Kidney capillary endothelial cell (primary cell): ENCODE measurements around the gene PIGQ.

Source experiments
- DNase-seq: peaks from one replicate; pipeline ENCODE4 v3.0.0-alpha.2; 2018; ENCODE audit warnings: low spot score

The PIGQ gene

DNA sequence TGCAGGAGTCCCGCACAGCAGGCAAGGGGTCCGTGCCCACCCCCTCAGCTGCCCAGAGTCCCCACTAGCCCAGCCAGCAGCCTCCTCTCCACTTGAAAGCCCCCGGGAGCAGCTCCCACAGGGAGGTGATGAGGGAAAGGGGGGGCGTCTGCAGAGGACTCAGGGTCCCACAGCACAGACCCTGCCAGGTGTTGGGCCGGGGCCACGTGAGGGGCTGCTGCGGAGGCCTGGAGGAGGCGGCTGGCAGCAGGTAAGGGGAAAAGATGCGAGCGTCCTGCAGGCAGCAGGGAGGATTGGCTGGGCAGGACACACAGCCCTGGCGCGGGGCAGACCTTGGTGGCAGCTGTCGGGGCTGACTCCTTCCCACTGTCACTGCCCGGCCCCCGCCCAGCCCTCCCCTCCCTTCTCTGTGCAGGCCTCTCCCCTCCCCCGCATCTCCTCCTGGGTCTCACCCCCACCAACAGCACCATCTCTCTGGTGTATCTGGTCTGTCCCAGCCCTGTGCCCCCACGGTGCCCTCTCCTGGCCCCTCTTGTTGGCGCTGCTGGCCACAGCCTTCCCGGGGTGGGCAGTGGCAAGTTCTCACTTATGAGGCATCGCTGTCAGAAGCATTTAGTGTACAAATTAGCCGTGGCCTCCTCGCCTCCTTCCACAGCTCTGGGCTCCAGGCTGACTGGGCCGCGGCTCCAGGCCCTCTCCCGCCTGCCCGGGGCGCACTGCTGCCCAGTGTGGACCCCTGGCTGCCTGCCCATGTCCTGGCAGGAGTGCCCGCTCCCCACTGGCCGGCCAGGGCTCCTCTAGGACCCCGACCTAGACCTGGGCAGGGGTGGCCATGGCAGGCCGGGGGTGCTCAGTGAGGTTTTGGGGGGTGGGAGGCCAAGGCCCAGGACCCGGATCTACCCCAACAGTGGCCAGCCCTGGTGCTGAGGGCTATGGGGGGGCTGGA is 14.0 kb upstream of the PIGQ start:
- DNase-seq: no peak

DNA sequence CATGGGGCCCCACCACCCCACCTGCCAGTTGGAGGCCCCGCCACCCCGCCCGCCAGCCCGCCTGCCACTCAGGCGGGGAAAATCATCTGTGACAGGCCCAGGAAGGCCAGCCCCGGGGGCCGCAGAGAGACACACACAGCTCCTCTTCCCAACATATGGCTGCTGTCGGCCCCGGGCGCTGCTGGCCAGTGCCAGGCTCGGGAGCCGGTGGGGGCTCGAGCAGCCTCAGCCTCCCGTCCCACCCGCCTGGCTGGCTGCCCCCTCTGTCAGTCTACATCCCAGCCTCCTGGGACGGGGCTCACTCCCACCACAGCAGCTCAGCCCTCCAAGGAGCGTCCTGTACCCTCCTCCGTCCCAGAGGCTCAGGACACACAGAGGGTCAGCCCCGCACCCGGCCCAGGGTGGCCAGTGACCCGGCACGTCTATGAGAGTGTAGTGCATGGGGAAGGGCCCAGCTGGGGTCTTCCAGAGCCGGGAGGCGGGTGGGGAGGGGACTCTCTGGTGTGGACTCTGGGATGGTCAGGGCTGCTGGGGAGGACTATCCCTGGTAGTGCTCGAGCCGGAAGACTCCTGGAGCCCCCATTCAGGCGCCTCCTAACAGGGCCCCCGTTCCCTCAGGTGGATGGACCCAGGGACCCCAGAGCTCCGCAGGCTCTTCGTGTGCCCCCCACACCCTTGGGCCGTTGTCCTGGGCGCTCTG is 13.1 kb upstream of the PIGQ start:
- DNase-seq: no peak

GRCh38 chr16:557463-558297 is 12.1 kb upstream of the PIGQ start:
- no peak for DNase-seq

DNA sequence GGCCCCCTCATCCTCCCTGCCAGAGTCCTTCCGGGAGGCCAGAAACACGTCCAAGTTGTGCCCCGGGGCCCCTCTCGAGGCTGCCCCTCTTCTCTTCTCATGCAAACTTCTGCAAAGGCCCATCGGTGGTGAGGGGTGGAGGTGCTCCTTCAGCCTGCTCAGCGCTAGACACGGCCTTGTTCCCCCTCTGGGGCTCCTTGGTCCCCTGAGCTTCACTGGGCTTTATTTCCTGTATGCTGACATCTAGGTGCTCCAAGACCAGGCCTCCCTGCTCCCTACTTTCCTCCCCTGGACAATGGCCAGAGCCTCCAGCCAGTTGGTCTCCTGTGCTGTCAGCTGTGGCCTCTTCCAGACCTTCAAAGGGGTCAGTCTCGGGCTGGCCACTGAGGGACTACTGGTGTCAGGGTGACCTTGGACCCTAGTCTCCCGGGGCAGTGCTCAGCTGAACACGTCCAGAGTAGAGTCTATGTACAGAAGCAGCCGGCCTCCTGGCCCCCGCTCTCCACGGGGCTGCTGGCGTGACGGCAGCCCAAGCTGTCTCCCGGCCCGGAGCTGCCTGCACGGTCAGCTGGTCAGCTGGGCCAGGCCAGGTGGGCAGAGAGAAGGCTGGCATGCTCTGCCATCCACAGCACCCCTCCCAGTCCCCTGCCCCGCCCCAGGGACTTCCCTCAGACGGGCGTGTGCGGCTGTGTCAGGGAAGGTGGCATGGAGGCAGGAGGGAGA is 11.3 kb upstream of the PIGQ start:
- DNase-seq: no peak

- no peak for DNase-seq
These were observed 10.8 kb upstream of the PIGQ start for GRCh38 chr16:559021-559380.

GRCh38 chr16:559411-560203 is 10.2 kb upstream of the PIGQ start:
- no peak for DNase-seq

- DNase-seq: no peak
These were observed 9.5 kb upstream of the PIGQ start, which contains the start of gene PRR35 for GRCh38 chr16:560204-560700. PRR35 (plus strand) TSS chr16:560394; CDS start chr16:563295, 2,901 bp downstream.

DNA sequence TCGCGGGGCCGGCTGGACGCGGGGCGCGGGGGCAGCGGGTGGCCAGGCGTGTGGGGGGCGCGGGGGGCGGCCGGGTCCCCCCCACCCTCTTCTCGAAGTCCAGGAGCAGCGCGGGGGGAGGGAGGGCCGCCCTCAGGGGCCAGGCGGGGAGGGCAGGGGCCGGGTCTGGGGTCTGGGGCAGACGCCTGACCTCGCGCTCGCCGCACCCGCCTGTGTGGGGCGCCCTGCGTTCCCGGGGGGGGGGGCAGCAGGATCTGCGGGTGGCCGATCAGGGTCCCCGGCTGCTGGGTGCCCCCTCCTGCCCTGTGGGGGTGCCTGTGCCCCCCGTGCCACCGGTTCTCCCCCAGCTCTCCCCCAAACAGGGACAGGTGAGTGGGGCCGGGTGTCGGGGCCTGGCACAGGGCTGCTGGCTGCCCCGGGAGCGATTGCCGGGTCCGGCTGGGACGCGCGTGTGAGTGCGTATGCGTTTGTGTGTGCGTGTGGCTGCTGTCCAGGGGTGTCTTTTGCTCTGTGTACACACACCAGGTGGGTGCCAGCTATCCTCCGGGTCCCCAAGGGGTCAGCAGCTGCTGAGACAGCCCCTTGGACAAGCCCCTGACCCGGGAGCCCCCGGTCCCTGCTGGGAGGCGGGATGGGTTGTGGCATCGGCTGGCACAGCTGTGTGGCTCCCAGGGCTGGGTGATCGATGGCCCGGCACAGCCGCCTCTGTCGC is 8.9 kb upstream of the PIGQ start:
- no peak for DNase-seq

DNA sequence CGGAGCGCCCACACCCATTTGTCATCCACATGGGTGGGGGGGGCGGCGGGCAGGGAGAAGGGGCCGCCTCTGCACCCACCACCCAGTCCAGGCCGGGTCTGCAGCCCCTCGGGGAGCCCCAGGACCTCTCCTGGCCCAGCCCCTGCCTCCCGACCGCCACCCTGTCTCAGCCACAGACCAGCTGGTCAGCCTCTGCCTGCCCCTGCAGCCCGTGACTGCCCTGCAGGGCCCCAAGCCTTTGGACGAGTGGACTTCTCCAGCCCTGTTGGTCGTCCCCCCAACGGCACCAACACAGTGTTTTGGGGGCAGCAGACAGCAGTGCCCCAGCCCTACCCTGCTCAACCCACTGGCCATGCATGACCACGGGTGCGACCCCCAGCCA is 8.4 kb upstream of the PIGQ start:
- no peak for DNase-seq

GRCh38 chr16:561957-562938 is 7.5 kb upstream of the PIGQ start:
- no peak for DNase-seq

DNA sequence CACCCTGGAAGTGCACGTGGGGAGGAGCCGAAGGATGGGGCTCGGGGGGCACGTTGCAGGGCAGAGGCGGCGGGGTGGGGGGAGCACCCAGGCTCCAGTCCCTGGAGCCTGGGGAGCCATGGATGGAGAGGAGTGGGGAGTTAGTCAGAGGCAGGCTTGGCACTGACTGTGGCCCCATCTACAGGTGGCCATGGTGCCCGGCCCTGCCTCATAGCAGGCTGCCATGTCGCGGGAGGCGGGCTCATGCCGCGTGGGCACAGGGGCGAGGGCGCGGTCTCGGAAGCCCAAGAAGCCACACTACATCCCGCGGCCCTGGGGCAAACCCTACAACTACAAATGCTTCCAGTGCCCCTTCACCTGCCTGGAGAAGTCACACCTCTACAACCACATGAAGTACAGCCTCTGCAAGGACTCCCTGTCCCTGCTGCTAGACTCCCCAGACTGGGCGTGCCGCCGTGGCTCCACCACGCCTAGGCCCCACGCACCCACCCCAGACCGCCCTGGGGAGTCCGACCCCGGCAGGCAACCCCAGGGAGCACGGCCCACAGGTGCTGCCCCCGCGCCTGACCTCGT is 6.6 kb upstream of the PIGQ start:
- no peak for DNase-seq

- DNase-seq: no peak
These were observed 4.9 kb upstream of the PIGQ start for GRCh38 chr16:564690-565418.

DNA sequence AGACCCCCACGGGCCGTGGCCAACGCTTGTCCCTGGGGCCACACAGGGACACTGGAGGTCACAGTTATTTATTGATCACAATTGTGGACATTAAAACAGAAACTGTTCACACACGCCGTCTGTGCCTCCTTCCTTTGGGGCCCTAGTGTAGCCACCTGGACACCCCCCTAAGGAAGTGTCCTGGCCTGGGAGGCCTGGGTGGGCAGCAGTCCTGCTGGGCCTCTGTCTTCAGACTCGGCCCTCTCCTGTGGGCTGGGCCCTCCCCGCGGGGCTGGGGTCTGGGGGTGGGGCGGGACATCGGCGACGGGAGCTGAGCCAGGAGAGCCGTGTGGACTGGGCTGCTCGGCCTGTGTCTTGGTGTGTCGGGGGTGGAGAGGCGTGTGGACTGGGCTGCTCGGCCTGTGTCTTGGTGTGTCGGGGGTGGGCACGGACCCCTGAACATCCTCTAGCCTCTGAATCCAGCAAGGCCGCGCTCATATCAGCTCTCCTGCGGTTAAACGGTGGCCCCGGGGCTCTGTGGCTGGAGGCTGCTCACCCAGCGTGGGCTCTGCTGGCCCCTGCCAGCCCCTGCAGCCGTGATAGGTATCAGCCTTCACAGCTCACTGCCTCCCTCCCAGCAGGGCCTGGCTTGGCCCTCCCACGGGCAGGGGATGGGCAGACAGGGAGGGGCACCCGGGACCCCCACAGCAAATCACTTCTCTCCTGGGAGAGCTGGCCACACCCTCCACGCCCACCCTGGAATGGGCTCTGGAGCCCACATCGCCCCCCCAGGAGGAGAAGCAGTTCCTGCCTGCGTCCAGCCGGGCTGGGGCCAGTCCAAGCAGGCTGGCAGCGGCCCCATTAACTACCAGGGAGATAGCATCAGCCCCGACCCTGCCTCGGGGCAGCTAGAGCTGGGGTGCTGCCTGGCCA is 4.1 kb upstream of the PIGQ start:
- no peak for DNase-seq

DNA sequence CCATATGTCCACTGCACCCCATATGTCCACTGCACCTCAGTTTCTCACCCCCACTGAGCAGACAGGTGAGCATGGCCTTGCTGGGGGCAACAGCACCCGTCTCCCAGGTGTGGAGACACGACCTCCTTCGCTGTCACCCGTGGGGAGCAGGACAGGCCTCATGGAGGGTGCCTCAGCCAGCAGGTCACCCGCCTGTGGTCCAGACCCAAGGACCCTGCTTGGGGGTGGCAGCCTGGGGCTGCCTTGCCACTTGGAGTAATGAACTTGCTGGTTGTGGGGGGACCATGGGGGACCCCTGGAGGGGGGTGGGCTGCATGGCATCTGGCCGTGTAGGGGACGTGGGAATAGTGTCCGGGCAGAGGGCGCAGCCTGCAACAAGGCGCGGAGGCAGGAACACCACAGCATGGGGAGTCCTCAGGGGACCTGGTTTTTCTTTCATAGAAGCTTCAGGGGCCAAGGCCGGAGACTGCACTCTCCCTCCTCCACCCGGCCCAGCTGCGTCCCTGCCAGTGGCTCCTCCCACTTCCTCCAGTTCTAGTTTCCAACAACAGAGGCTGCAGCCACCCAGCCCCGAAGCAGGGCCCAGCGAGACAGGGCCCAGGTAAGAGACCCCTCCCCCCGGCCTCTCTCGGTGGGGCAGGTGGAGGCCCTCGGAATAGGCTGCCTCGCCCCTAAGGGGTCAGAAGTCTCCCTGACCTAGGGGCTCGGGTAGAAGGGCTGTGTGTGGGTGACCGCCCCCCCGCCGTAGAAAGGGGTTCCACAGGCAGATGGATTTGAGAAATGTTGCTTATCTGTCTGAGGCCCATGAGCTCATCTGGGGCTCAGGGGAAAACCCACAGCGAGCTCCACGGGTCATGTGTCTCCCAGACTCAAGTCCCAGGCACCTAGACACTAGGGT is 3.0 kb upstream of the PIGQ start, which contains the start of gene NHLRC4:
NHLRC4 (plus strand) TSS at position 531 of the 898 bp plus-strand sequence. CDS start 1,043 bp downstream, outside the sequence.
- peak; percentile 56 for DNase-seq
